Karpas-422 (cell line): ENCODE measurements around the gene AGR2. TPM values are rescaled to one million over a fixed set of nuclear protein-coding genes. Genes with fewer than 3 reads are reported as not detected.
"Not testable (repeated sequence)": the region's sequence is repeated elsewhere in the genome, so short reads cannot be mapped to it uniquely, and the experiment has no call there.

Source experiments
- DNase-seq: peaks from one replicate; pipeline ENCODE4 v3.0.0-alpha.2; 2015
- H2AFZ ChIP-seq: fragments of 200-600 bp; sonication (generic); 2 replicates; pipeline ENCODE4 v1.6.1; 2014; ENCODE audit warnings: antibody characterized with exemption, low read length, mixed read lengths
- H3K27ac ChIP-seq: fragments of 200-600 bp; sonication (generic); 2 replicates; pipeline ENCODE4 v1.5.1; 2014; ENCODE audit warnings: mild to moderate bottlenecking, low read length, moderate library complexity
- H3K27me3 ChIP-seq: fragments of 200-600 bp; sonication (generic); 2 replicates; pipeline ENCODE4 v1.6.1; 2014; ENCODE audit warnings: low read length, mixed read lengths
- H3K36me3 ChIP-seq: fragments of 200-600 bp; sonication (generic); 2 replicates; pipeline ENCODE4 v1.6.1; 2014; ENCODE audit warnings: low read length, mixed read lengths; ENCODE audit not compliant: insufficient read depth
- H3K4me1 ChIP-seq: fragments of 200-600 bp; sonication (generic); 2 replicates; pipeline ENCODE4 v1.6.1; 2014; ENCODE audit warnings: mild to moderate bottlenecking, low read length, mixed read lengths
- H3K4me2 ChIP-seq: fragments of 200-600 bp; sonication (generic); 2 replicates; pipeline ENCODE4 v1.6.1; 2014; ENCODE audit warnings: low read length, low read depth, mild to moderate bottlenecking; ENCODE audit not compliant: poor library complexity, severe bottlenecking
- H3K4me3 ChIP-seq: fragments of 200-600 bp; sonication (generic); 2 replicates; pipeline ENCODE4 v1.5.1; 2014; ENCODE audit warnings: mild to moderate bottlenecking, antibody characterized with exemption, low read length, mixed read lengths
- H3K79me2 ChIP-seq: fragments of 200-600 bp; sonication (generic); 2 replicates; pipeline ENCODE4 v1.6.1; 2014; ENCODE audit warnings: mild to moderate bottlenecking, low read length, mixed read lengths
- H3K9ac ChIP-seq: fragments of 200-600 bp; sonication (generic); 2 replicates; pipeline ENCODE4 v1.6.0; 2014; ENCODE audit warnings: low read length
- H3K9me2 ChIP-seq: fragments of 200-600 bp; sonication (generic), shearing (Covaris generic); replicated peaks from 2 replicates; pipeline ENCODE4 v1.6.0; 2014; ENCODE audit warnings: mild to moderate bottlenecking, low read length, moderate library complexity; ENCODE audit not compliant: insufficient read depth
- H3K9me3 ChIP-seq: fragments of 300-700, 200-600 bp; sonication (generic); 2 replicates; pipeline ENCODE4 v1.6.1; 2014; ENCODE audit warnings: low read length, mixed read lengths
- H4K20me1 ChIP-seq: fragments of 200-600 bp; sonication (generic); 2 replicates; pipeline ENCODE4 v1.6.1; 2014; ENCODE audit warnings: mild to moderate bottlenecking, antibody characterized with exemption, low read length, low read depth; ENCODE audit not compliant: insufficient read depth
- total RNA-seq: library from RNA; depleted of rRNA; stranded (reverse); fragments of >200 nt; shearing (Covaris generic); gene quantifications from 2 replicates; pipeline ENCODE4 v1.2.3, GENCODE V29; 2014; ENCODE audit warnings: low replicate concordance; rRNA removed

The AGR2 gene
- 0.19 and 2.5 TPM in 2 replicates for total RNA-seq

DNA sequence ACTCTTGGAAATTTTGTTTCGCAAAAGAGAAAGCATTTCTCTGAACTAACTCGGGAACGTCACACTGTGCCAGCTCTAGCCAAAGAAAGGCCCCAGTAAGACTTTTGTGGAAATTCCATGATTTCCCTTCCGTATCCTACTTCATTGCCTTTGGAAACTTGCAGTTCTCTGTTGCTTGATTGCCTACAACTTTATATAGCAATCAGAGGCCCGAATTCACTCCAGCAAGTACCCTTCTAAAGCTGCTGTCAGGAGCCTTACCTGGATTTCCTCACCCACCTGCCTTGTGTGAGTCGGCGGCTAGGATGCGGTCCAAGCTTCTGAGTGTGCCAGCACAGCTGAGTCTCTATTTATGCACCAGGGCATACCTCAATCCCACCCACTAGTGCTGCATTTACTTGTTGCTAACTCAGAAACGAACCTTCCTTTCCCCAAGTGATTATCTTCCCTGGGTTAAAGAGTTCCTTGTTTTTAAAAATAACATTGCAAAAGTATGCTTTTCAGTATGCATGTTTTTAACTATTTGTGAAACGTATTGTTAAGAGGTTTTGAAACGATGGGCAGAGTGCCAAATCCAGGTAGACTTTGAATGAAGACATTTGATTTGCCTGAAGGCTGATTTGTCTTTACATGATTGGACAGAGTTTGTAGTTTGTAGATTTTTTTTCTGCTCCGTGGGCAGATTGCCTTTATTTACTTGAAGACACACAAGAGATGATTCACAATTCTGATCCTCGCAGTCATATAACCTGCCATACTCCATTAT lies at the start of gene AGR2:
TSS of gene AGR2 (minus strand) at position 326 of the 766 bp plus-strand sequence. CDS start 3,203 bp downstream, outside the sequence.
- Histone ChIP-seq H4K20me1 (no peaks in the 10 kb centered on the region), H3K27me3 (no peaks in the 10 kb centered on the region), H3K9ac (no peak within 1 kb of the TSS), H3K4me2 (no peak within 1 kb of the TSS), H2AFZ (no peak within 1 kb of the TSS), H3K36me3 (no peaks in the 10 kb centered on the region), H3K9me2 (no peaks in the 10 kb centered on the region), H3K9me3 (no peaks in the 10 kb centered on the region), H3K27ac (no peak within 1 kb of the TSS), H3K4me1 (no peaks in the 10 kb centered on the region), H3K79me2 (no peaks in the 10 kb centered on the region), H3K4me3 (no peak within 1 kb of the TSS)
- no peak for DNase-seq

DNA sequence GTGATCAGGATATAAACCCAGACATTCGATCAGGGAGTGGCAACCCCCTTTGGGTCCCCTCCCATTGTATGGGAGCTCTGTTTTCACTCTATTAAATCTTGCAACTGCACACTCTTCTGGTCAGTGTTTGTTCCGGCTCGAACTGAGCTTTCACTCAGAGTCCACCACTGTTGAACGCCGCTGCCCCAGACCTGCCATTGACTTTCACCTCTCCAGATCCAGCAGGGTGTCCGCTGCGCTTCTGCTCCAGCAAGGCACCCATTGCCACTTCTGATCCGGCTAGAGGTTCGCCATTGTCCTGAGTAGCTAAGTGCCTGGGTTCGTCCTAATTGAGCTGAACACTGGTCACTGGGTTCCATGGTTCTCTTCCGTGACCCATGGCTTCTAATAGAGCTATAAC lies 48.4 kb upstream of the AGR2 start:
- not testable (repeated sequence) for H3K4me2 ChIP-seq, H3K79me2 ChIP-seq, H3K9me2 ChIP-seq, H3K9ac ChIP-seq, DNase-seq, H3K4me1 ChIP-seq, H2AFZ ChIP-seq, H3K27me3 ChIP-seq, H4K20me1 ChIP-seq, H3K4me3 ChIP-seq, H3K36me3 ChIP-seq, H3K27ac ChIP-seq, H3K9me3 ChIP-seq

DNA sequence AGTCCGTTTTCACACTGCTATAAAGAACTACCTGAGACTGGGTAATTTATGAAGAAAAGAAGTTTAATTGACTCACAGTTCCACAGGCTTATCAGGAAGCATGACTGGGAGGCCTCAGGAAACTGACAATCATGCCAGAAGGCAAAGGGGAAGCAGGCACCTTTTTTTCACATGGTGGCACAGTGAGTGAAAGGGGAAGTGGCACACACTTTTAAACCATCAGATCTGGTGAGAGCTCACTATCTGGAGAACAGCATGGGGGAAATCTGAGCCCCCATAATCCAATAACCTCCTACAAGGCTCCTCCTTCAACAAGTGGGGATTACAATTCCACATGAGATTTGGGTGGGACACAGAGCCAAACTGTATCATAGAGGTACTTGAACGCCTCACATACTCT lies 47.0 kb upstream of the AGR2 start:
- Histone ChIP-seq H3K4me2 (no peak overlapping the region), H3K27me3 (no peaks in the 10 kb centered on the region), H3K79me2 (no peaks in the 10 kb centered on the region), H2AFZ (peak overlapping the region; percentile 1; the same call in 1 of the 2 replicates), H3K27ac (no peak overlapping the region), H3K9me2 (no peaks in the 10 kb centered on the region), H3K36me3 (no peaks in the 10 kb centered on the region), H3K9me3 (no peaks in the 10 kb centered on the region), H3K4me3 (no peak overlapping the region), H4K20me1 (no peaks in the 10 kb centered on the region), H3K4me1 (peaks cover 8% of the 10 kb centered on the region), H3K9ac (no peak overlapping the region)
- peak; percentile 45 for DNase-seq

DNA sequence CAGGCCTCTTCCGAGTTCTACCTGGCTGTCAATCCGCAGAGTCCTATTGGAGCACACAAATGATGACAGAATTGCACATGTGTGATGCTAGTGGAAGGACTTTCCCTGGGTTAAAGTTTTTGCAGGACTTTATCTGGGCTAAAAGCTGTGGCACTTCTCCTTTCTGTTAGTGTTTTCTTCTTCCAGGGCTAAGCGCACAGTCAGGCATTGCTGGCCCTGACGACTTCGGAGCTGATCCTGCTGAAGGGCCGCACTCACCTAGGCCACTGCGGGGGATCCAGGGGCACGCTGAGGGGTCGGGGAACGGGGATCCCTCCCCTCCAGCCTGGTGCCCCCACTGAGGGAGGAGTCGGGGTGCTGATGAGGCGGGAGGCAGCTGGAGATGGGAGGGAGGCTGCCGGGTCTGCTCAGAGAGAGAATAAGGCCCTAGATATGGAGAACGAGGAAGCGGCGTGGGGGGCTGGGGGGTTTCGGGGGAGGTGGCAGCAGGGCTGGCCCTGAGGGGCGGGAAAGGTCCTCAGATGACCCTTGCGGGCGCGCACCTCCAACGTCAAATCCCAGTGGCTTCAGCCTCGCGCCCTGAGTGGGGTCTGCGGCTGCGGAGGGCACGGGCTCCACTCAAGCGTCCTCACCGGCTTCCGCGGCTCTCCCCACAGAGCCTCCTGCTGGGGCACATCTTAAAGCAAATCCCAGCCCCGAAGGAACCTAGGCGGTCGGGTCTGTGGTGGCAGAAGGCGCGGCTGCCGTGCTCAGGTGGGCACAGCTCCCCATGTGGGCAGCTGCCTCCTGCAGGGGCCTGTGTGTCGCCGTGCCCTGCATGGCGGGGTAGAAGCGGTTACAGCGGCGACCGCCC lies 46.0 kb upstream of the AGR2 start:
- no peak for DNase-seq
- Histone ChIP-seq H3K4me2 (no peak overlapping the region), H3K9me2 (no peaks in the 10 kb centered on the region), H3K27ac (no peak overlapping the region), H3K4me3 (no peak overlapping the region), H3K27me3 (no peaks in the 10 kb centered on the region), H3K79me2 (no peaks in the 10 kb centered on the region), H4K20me1 (no peaks in the 10 kb centered on the region), H3K9ac (no peak overlapping the region), H3K36me3 (no peaks in the 10 kb centered on the region), H3K9me3 (no peaks in the 10 kb centered on the region), H2AFZ (no peak overlapping the region), H3K4me1 (peaks cover 8% of the 10 kb centered on the region)

DNA sequence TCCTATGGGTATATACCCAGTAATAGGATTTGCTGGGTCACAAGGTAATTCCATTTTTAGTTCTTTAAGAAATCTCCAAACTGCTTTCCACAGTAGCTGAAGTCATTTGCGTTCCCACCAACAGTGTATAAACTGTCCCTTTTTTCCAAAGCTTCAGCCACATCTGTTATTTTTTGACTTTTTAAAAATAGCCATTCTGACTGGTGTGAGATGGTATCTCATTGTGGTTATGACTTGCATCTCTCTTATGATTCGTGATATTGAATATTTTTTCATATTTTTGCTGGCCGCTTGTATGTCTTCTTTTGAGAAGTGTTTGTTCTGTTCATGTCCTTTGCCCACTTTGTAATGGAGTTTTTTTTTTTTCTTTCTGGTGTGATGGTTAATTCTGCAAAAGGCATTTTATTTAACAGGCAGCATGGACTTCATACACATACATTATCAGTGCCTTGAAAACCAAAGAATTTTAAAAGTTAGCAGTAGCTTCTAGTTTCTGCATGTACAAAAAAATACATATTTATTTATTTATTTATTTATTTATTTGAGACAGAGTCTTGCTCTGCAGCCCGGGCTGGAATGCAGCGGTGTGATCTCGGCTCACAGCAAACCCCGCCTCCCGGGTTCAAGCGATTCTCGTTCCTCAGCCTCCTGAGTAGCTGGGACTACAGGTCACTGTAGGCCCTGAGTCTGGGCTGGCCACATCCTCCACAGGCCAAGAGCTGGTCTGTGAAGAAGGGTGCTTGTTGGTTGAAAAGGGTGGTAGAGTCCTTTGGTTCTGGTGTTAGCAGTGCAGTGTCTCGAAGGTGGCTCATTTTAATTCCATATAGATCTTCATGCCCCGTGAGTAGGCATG lies 44.7 kb upstream of the AGR2 start:
- H3K9me3 ChIP-seq, result no peaks in the 10 kb centered on the region
- H3K27ac ChIP-seq, result no peak overlapping the region
- no peak overlapping the region for H3K4me2 ChIP-seq
- H3K79me2 ChIP-seq, result no peaks in the 10 kb centered on the region
- no peaks in the 10 kb centered on the region for H4K20me1 ChIP-seq
- DNase-seq, result no peak
- peaks cover 8% of the 10 kb centered on the region for H3K4me1 ChIP-seq
- H3K27me3 ChIP-seq, result no peaks in the 10 kb centered on the region
- H2AFZ ChIP-seq, result no peak overlapping the region
- H3K4me3 ChIP-seq, result no peak overlapping the region
- H3K36me3 ChIP-seq, result no peaks in the 10 kb centered on the region
- H3K9me2 ChIP-seq, result no peaks in the 10 kb centered on the region
- H3K9ac ChIP-seq, result no peak overlapping the region

DNA sequence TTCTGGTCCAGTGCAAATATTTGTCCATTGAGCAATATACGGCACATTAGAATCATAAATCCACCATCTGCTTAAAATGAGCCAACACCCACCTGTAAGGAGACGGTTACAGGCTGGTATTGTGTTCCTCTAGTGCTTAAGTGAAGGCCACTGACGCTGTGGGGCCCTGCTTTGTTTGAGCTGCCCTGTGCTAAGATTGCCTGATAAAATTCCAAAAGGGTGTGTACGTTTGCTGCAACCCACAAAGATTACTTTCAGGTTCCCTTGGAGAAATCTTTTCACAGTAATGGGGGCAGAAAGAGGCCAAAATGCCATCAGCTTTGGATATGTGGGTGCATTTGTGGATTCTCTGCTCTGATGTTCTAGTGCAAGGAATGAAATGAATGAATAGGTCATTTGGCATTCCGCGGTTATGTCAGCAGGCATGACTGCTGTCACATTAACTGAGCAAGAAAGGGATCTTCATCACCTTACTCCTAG lies 42.6 kb upstream of the AGR2 start:
- Histone ChIP-seq H3K9me2 (no peaks in the 10 kb centered on the region), H3K9me3 (no peaks in the 10 kb centered on the region), H3K36me3 (no peaks in the 10 kb centered on the region), H3K27ac (no peak overlapping the region), H3K4me1 (peaks cover 8% of the 10 kb centered on the region), H3K4me3 (no peak overlapping the region), H3K9ac (no peak overlapping the region), H4K20me1 (no peaks in the 10 kb centered on the region), H3K79me2 (no peaks in the 10 kb centered on the region), H3K4me2 (no peak overlapping the region), H3K27me3 (no peaks in the 10 kb centered on the region), H2AFZ (no peak overlapping the region)
- DNase-seq, result no peak

DNA sequence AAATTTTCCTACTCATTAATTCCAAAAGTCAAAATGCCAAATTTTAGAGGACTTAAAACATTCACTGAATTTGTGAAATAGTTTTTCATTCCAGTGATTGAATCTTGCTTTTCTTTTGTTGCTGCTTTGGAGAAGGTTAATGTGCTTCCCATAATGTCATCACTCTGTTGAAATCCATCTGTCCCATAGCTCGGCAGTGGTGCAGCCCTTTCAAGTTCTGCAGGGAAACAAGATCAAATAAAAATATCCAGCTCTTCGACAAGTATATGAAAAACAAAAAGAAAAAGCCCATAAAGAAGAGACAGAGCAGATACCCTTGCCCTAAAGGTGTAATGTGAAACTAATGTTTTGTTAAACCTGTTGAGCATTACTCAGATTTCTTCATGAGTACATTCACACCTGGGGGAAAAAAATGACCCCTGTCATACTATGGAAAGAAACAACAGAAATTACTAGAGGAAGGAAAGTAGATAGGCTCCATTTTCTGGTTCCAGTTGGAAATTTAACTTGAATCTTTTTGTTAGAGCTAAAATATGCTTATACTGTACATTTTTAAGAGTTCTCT lies 41.9 kb upstream of the AGR2 start:
- no peaks in the 10 kb centered on the region for H3K9me2 ChIP-seq
- no peak overlapping the region for H3K4me2 ChIP-seq
- no peak overlapping the region for H3K27ac ChIP-seq
- no peak overlapping the region for H3K9ac ChIP-seq
- no peaks in the 10 kb centered on the region for H4K20me1 ChIP-seq
- H3K4me3 ChIP-seq, result no peak overlapping the region
- H2AFZ ChIP-seq, result no peak overlapping the region
- H3K9me3 ChIP-seq, result no peaks in the 10 kb centered on the region
- DNase-seq, result no peak
- H3K79me2 ChIP-seq, result no peaks in the 10 kb centered on the region
- no peaks in the 10 kb centered on the region for H3K27me3 ChIP-seq
- H3K4me1 ChIP-seq, result peaks cover 1% of the 10 kb centered on the region
- H3K36me3 ChIP-seq, result no peaks in the 10 kb centered on the region
